WTC11 (cell line): ENCODE results near the gene IL1B. TPM values are rescaled to one million over a fixed set of nuclear protein-coding genes. Genes with fewer than 3 reads are reported as not detected.

Experiments used
- ATAC-seq: fragments of 200-7000 bp; cut with Tn5 transposase; 2 replicates; pipeline ENCODE4 v1.10.0; 2021; ENCODE audit warnings: mild to moderate bottlenecking, moderate library complexity
- CTCF ChIA-PET: fragments of 300-600 bp; sonication (Branson Sonifier 250); formaldehyde crosslinking; loops from one replicate; lab custom pipeline; 2021; ENCODE audit warnings: antibody characterized with exemption; lab: Charles Lee
- POLR2A ChIA-PET: fragments of 350-600 bp; sonication (Branson Sonifier 250); formaldehyde crosslinking; loops from one replicate; lab custom pipeline; 2021; ENCODE audit warnings: antibody characterized with exemption; lab: Charles Lee
- DNase-seq: peaks from one replicate; pipeline ENCODE4 v3.0.0; 2021; ENCODE audit warnings: low spot score
- H3K27ac Mint-ChIP-seq: 2 replicates; pipeline ENCODE4 v1.8.0; 2021; ENCODE audit warnings: mixed read lengths
- H3K27me3 Mint-ChIP-seq: 2 replicates; pipeline ENCODE4 v1.8.0; 2021; ENCODE audit warnings: low read depth, mild to moderate bottlenecking, moderate library complexity, mixed read lengths
- H3K36me3 Mint-ChIP-seq: 2 replicates; pipeline ENCODE4 v1.8.0; 2021; ENCODE audit warnings: mixed read lengths
- H3K4me1 Mint-ChIP-seq: 2 replicates; pipeline ENCODE4 v1.8.0; 2022; ENCODE audit warnings: mixed read lengths
- H3K4me3 Mint-ChIP-seq: 2 replicates; pipeline ENCODE4 v1.8.0; 2021; ENCODE audit warnings: mild to moderate bottlenecking, moderate library complexity, mixed read lengths
- H3K9me3 Mint-ChIP-seq: 2 replicates; pipeline ENCODE4 v1.8.0; 2021; ENCODE audit warnings: mixed read lengths
- ATF1 ChIP-seq: sonication (generic); formaldehyde crosslinking; IDR thresholded peaks from 2 replicates; pipeline ENCODE4 v1.8.1; 2023; ENCODE audit warnings: mild to moderate bottlenecking, moderate library complexity, missing genetic modification reagents
- CREB1 ChIP-seq: sonication (generic); formaldehyde crosslinking; IDR thresholded peaks from 2 replicates; pipeline ENCODE4 v1.8.0; 2023; ENCODE audit warnings: mild to moderate bottlenecking, missing genetic modification reagents
- CREM ChIP-seq: sonication (generic); formaldehyde crosslinking; IDR thresholded peaks from 2 replicates; pipeline ENCODE4 v1.8.1; 2022; ENCODE audit warnings: mild to moderate bottlenecking, missing genetic modification reagents, moderate library complexity
- FOXJ3 ChIP-seq: sonication (generic); formaldehyde crosslinking; IDR thresholded peaks from 2 replicates; pipeline ENCODE4 v1.9.0; 2021; ENCODE audit warnings: missing genetic modification reagents, mild to moderate bottlenecking, borderline replicate concordance
- FOXP1 ChIP-seq: sonication (generic); formaldehyde crosslinking; IDR thresholded peaks from 2 replicates; pipeline ENCODE4 v1.8.0; 2022; ENCODE audit warnings: missing genetic modification reagents, mild to moderate bottlenecking, moderate library complexity, borderline replicate concordance
- HMGA2 ChIP-seq: fragments of 250-450 bp; sonication (Bioruptor Pico); IDR thresholded peaks from 2 replicates; pipeline ENCODE4 v1.4.0; 2021; ENCODE audit warnings: mild to moderate bottlenecking, moderate library complexity
- JAZF1 ChIP-seq: fragments of 250-450 bp; sonication (Bioruptor Pico); IDR thresholded peaks from 2 replicates; pipeline ENCODE4 v1.9.0; 2021; ENCODE audit warnings: moderate library complexity, mild to moderate bottlenecking, inconsistent platforms
- MXD4 ChIP-seq: fragments of 250-450 bp; sonication (Bioruptor Pico); IDR thresholded peaks from 2 replicates; pipeline ENCODE4 v1.8.0; 2021; ENCODE audit warnings: mild to moderate bottlenecking, moderate library complexity, borderline replicate concordance
- MYBL2 ChIP-seq: sonication (generic); formaldehyde crosslinking; IDR thresholded peaks from 2 replicates; pipeline ENCODE4 v1.8.1; 2023; ENCODE audit warnings: mild to moderate bottlenecking, moderate library complexity, missing genetic modification reagents
- NFATC4 ChIP-seq: fragments of 250-450 bp; sonication (Bioruptor Pico); IDR thresholded peaks from 2 replicates; pipeline ENCODE4 v1.9.0; 2021; ENCODE audit warnings: mild to moderate bottlenecking
- PRRX2 ChIP-seq: fragments of 250-450 bp; sonication (Bioruptor Pico); IDR thresholded peaks from 2 replicates; pipeline ENCODE4 v1.8.0; 2021; ENCODE audit warnings: mild to moderate bottlenecking
- RORB ChIP-seq: fragments of 250-450 bp; sonication (Bioruptor Pico); IDR thresholded peaks from 2 replicates; pipeline ENCODE4 v1.9.0; 2021; ENCODE audit warnings: mild to moderate bottlenecking
- SMAD3 ChIP-seq: sonication (generic); formaldehyde crosslinking; IDR thresholded peaks from 2 replicates; pipeline ENCODE4 v1.8.0; 2022; ENCODE audit warnings: missing genetic modification reagents, mild to moderate bottlenecking, borderline replicate concordance
- ZNF396 ChIP-seq: fragments of 250-450 bp; sonication (Bioruptor Pico); IDR thresholded peaks from 2 replicates; pipeline ENCODE4 v1.8.0; 2021; ENCODE audit warnings: mild to moderate bottlenecking, moderate library complexity, borderline replicate concordance
- total RNA-seq: library from RNA; stranded (reverse); gene quantifications from 3 replicates; pipeline ENCODE4 v1.2.3, GENCODE V29; 2021
- TF ChIP-seq, protein P1 (sequence below): fragments of 250-450 bp; sonication (Bioruptor Pico); IDR thresholded peaks from 2 replicates; pipeline ENCODE4 v1.9.0; 2021; ENCODE audit warnings: moderate library complexity, mild to moderate bottlenecking, inconsistent platforms, borderline replicate concordance
- TF ChIP-seq, protein P2 (sequence below): sonication (generic); formaldehyde crosslinking; IDR thresholded peaks from 2 replicates; pipeline ENCODE4 v1.8.1; 2022; ENCODE audit warnings: mild to moderate bottlenecking, moderate library complexity, missing genetic modification reagents
- TF ChIP-seq, protein P3 (sequence below): sonication (generic); formaldehyde crosslinking; conservative IDR thresholded peaks from 2 replicates; pipeline ENCODE4 v1.8.1; 2023; ENCODE audit warnings: mild to moderate bottlenecking, low read depth, missing genetic modification reagents, moderate library complexity
- TF ChIP-seq, protein P4 (sequence below): sonication (generic); formaldehyde crosslinking; IDR thresholded peaks from 2 replicates; pipeline ENCODE4 v1.8.0; 2022; ENCODE audit warnings: mild to moderate bottlenecking, missing genetic modification reagents
- TF ChIP-seq, protein P5 (sequence below): fragments of 250-450 bp; sonication (Bioruptor Pico); conservative IDR thresholded peaks from 2 replicates; pipeline ENCODE4 v1.9.0; 2021; ENCODE audit warnings: mild to moderate bottlenecking
- TF ChIP-seq, protein P6 (sequence below): sonication (generic); formaldehyde crosslinking; conservative IDR thresholded peaks from 2 replicates; pipeline ENCODE4 v1.8.1; 2022; ENCODE audit warnings: mild to moderate bottlenecking, missing genetic modification reagents
- TF ChIP-seq, protein P7 (sequence below): fragments of 250-450 bp; sonication (Bioruptor Pico); IDR thresholded peaks from 2 replicates; pipeline ENCODE4 v2.1.2; 2022; ENCODE audit warnings: mild to moderate bottlenecking, moderate library complexity
- TF ChIP-seq, protein P8 (sequence below): sonication (generic); formaldehyde crosslinking; IDR thresholded peaks from 2 replicates; pipeline ENCODE4 v1.8.0; 2023; ENCODE audit warnings: missing genetic modification reagents, mild to moderate bottlenecking, borderline replicate concordance

Gene IL1B
- total RNA-seq, 1 experiment from 2014 or later: not detected

DNA sequence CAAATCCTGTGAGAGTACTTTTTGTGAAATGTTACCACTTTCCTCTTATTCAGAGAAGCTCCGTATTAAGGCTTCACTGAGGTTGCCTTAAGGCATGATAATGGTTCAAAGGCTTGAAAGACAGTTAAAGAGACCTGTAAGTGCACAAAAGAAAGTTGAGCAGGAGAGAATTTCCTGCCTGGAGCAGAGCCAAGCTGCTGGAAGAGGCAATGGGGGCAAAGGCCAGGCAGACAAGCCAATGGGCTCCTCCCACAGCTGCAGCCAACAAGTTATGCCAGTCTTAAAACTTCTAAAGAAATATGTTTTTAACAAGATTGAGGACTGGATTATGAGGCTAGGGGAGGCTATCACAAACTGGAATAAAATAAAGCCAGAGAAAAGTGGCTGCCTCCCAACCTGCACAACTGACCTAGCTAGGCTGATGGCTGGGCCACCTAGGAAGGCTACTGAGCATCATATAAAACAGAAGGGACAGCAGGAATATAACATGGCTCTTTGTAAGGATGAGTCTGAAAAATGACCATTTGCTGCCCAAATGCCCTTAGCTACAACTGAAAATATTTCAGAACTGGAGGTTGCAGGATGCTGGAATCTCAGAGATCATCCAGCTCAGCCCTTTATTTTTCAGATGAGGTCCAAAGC is 2.1 kb downstream of the IL1B start:
- H3K27me3 Mint-ChIP-seq: peaks cover 13% of the 10 kb centered on the region

DNA sequence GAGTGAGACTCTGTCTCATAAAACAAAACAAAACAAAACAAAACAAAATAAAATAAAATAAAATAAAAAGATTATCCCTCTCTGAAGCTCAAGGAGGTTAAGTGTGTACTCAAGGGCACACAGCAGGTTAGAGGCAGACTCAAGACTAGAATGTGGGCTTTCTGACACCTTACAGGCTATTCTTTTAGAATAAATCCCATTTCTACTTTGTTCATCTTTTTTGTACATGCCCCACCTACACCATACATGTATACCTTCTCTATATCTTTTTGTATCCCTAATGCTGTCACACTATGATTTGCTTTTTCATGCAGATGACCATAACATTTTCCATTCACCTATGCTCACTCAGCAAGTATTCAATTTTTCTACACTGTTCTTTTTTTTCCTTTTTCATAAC is 2.6 kb downstream of the IL1B start:
- DNase-seq (no peak), ATAC-seq (no peak)
- Mint-ChIP-seq H3K36me3 (no peaks in the 10 kb centered on the region), H3K27me3 (peaks cover 8% of the 10 kb centered on the region), H3K4me1 (peaks cover 20% of the 10 kb centered on the region), H3K9me3 (no peaks in the 10 kb centered on the region), H3K4me3 (no peak overlapping the region), H3K27ac (no peak overlapping the region)
- ChIA-PET CTCF (interaction anchor here (2.2 kb wide), 1 partner anchor 84 kb away, joined by 8 read pairs; no protein-coding TSS in a partner anchor), POLR2A (no interaction called here)
- TF ChIP-seq RORB (CRISPR knock-in tag) (no peak), PRRX2 (CRISPR knock-in tag) (no peak), HMGA2 (no peak), SMAD3 (CRISPR knock-in tag) (no peak)
- TF ChIP-seq, protein P1, sequence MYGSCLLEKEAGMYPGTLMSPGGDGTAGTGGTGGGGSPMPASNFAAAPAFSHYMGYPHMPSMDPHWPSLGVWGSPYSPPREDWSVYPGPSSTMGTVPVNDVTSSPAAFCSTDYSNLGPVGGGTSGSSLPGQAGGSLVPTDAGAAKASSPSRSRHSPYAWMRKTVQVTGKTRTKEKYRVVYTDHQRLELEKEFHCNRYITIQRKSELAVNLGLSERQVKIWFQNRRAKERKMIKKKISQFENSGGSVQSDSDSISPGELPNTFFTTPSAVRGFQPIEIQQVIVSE (CRISPR knock-in tag): no peak
- TF ChIP-seq, protein P2, sequence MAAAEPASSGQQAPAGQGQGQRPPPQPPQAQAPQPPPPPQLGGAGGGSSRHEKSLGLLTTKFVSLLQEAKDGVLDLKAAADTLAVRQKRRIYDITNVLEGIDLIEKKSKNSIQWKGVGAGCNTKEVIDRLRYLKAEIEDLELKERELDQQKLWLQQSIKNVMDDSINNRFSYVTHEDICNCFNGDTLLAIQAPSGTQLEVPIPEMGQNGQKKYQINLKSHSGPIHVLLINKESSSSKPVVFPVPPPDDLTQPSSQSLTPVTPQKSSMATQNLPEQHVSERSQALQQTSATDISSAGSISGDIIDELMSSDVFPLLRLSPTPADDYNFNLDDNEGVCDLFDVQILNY (CRISPR knock-in tag): no peak
- TF ChIP-seq, protein P3, sequence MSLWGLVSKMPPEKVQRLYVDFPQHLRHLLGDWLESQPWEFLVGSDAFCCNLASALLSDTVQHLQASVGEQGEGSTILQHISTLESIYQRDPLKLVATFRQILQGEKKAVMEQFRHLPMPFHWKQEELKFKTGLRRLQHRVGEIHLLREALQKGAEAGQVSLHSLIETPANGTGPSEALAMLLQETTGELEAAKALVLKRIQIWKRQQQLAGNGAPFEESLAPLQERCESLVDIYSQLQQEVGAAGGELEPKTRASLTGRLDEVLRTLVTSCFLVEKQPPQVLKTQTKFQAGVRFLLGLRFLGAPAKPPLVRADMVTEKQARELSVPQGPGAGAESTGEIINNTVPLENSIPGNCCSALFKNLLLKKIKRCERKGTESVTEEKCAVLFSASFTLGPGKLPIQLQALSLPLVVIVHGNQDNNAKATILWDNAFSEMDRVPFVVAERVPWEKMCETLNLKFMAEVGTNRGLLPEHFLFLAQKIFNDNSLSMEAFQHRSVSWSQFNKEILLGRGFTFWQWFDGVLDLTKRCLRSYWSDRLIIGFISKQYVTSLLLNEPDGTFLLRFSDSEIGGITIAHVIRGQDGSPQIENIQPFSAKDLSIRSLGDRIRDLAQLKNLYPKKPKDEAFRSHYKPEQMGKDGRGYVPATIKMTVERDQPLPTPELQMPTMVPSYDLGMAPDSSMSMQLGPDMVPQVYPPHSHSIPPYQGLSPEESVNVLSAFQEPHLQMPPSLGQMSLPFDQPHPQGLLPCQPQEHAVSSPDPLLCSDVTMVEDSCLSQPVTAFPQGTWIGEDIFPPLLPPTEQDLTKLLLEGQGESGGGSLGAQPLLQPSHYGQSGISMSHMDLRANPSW (CRISPR knock-in tag): no peak

More for the DNA sequence above, 2.1 kb downstream of the IL1B start:
- no peaks in the 10 kb centered on the region for H3K9me3 Mint-ChIP-seq
- peaks cover 22% of the 10 kb centered on the region for H3K4me1 Mint-ChIP-seq
- ChIA-PET POLR2A (no interaction called here), CTCF (interaction anchor here (1.2 to 2.2 kb wide), 3 partner anchors 51 to 107 kb away, joined by 3 to 8 read pairs (median 3); no protein-coding TSS in a partner anchor)
- ATAC-seq: no peak
- no peaks in the 10 kb centered on the region for H3K36me3 Mint-ChIP-seq
- TF ChIP-seq, protein P4, sequence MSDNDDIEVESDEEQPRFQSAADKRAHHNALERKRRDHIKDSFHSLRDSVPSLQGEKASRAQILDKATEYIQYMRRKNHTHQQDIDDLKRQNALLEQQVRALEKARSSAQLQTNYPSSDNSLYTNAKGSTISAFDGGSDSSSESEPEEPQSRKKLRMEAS (CRISPR knock-in tag): no peak
- TF ChIP-seq, protein P5, sequence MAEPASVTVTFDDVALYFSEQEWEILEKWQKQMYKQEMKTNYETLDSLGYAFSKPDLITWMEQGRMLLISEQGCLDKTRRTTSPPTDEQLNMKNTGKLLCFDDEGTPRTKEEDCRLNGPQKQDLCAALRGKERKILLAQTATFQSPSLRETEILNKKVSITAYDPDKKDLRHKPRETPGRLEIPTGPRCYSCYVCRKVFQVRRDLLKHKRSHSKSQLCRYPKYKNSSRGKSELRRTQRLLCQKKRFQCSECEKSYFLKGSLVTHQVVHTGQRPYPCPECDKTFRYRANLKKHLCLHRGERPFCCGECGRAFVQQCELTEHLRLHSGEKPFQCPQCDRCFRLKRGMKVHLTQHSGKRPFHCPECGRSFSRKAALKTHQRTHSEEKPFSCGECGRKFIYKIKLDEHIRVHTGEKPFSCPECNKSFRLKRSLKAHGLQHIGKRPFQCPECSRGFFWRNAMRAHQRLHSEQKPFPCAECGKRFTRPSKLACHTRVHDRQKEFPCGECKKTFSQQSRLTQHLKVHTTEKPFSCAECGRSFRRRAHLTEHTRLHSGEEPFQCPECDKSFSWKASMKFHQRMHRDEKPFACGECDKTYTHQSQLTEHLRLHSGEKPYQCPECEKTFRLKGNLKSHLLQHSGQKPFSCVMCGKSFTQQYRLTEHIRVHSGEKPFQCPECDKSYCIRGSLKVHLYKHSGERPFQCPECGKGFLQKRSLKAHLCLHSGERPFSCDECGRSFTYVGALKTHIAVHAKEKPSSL: no peak
- TF ChIP-seq JAZF1 (CRISPR knock-in tag) (no peak), MXD4 (CRISPR knock-in tag) (no peak), ZNF396 (CRISPR knock-in tag) (no peak), FOXJ3 (no peak), MYBL2 (no peak), ATF1 (CRISPR knock-in tag) (no peak), CREM (CRISPR knock-in tag) (no peak), CREB1 (no peak), NFATC4 (no peak), FOXP1 (no peak)
- TF ChIP-seq, protein P6, sequence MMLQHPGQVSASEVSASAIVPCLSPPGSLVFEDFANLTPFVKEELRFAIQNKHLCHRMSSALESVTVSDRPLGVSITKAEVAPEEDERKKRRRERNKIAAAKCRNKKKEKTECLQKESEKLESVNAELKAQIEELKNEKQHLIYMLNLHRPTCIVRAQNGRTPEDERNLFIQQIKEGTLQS (CRISPR knock-in tag): no peak
- TF ChIP-seq, protein P7, sequence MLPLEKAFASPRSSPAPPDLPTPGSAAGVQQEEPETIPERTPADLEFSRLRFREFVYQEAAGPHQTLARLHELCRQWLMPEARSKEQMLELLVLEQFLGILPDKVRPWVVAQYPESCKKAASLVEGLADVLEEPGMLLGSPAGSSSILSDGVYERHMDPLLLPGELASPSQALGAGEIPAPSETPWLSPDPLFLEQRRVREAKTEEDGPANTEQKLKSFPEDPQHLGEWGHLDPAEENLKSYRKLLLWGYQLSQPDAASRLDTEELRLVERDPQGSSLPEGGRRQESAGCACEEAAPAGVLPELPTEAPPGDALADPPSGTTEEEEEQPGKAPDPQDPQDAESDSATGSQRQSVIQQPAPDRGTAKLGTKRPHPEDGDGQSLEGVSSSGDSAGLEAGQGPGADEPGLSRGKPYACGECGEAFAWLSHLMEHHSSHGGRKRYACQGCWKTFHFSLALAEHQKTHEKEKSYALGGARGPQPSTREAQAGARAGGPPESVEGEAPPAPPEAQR (CRISPR knock-in tag): no peak
- TF ChIP-seq, protein P8, sequence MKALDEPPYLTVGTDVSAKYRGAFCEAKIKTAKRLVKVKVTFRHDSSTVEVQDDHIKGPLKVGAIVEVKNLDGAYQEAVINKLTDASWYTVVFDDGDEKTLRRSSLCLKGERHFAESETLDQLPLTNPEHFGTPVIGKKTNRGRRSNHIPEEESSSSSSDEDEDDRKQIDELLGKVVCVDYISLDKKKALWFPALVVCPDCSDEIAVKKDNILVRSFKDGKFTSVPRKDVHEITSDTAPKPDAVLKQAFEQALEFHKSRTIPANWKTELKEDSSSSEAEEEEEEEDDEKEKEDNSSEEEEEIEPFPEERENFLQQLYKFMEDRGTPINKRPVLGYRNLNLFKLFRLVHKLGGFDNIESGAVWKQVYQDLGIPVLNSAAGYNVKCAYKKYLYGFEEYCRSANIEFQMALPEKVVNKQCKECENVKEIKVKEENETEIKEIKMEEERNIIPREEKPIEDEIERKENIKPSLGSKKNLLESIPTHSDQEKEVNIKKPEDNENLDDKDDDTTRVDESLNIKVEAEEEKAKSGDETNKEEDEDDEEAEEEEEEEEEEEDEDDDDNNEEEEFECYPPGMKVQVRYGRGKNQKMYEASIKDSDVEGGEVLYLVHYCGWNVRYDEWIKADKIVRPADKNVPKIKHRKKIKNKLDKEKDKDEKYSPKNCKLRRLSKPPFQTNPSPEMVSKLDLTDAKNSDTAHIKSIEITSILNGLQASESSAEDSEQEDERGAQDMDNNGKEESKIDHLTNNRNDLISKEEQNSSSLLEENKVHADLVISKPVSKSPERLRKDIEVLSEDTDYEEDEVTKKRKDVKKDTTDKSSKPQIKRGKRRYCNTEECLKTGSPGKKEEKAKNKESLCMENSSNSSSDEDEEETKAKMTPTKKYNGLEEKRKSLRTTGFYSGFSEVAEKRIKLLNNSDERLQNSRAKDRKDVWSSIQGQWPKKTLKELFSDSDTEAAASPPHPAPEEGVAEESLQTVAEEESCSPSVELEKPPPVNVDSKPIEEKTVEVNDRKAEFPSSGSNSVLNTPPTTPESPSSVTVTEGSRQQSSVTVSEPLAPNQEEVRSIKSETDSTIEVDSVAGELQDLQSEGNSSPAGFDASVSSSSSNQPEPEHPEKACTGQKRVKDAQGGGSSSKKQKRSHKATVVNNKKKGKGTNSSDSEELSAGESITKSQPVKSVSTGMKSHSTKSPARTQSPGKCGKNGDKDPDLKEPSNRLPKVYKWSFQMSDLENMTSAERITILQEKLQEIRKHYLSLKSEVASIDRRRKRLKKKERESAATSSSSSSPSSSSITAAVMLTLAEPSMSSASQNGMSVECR (CRISPR knock-in tag): no peak
- no peak for DNase-seq
- no peak overlapping the region for H3K27ac Mint-ChIP-seq
- no peak overlapping the region for H3K4me3 Mint-ChIP-seq
